HG02571 (cell line): ENCODE measurements around the gene SLC25A19.
"Not testable (repeated sequence)": the region's sequence is repeated elsewhere in the genome, so short reads cannot be mapped to it uniquely, and the experiment has no call there.

Source experiments
- ATAC-seq: cut with Tn5 transposase; IDR thresholded peaks from one replicate; pipeline ENCODE4 v1.9.1; 2021; ENCODE audit warnings: mild to moderate bottlenecking, moderate library complexity; ENCODE audit not compliant: unreplicated experiment

Gene SLC25A19

GRCh38 chr17:75301502-75302206 lies 12.4 kb upstream of the SLC25A19 start:
- no peak for ATAC-seq

- no peak for ATAC-seq
Observed at GRCh38 chr17:75301049-75301448, 11.8 kb upstream of the SLC25A19 start.

- no peak for ATAC-seq
Observed at GRCh38 chr17:75300280-75300679, 11.0 kb upstream of the SLC25A19 start.

GRCh38 chr17:75295201-75296158 lies 6.2 kb upstream of the SLC25A19 start:
- peak; percentile 65 for ATAC-seq

GRCh38 chr17:75292810-75293448 lies 3.7 kb upstream of the SLC25A19 start:
- not testable (repeated sequence) for ATAC-seq

- ATAC-seq = no peak
Observed at GRCh38 chr17:75289832-75290337, 652 bp upstream of the SLC25A19 start.

GRCh38 chr17:75288770-75289114 lies 491 bp downstream of the SLC25A19 start:
- ATAC-seq = peak; percentile 14

GRCh38 chr17:75288359-75288758 lies 874 bp downstream of the SLC25A19 start:
- no peak for ATAC-seq

GRCh38 chr17:75287221-75287620 lies 2.0 kb downstream of the SLC25A19 start:
- no peak for ATAC-seq

- no peak for ATAC-seq
Observed at GRCh38 chr17:75285123-75285522, 4.1 kb downstream of the SLC25A19 start.

- not testable (repeated sequence) for ATAC-seq
Observed at GRCh38 chr17:75280189-75280588, 9.0 kb downstream of the SLC25A19 start.

- ATAC-seq = no peak
Observed at GRCh38 chr17:75277664-75278071, 11.6 kb downstream of the SLC25A19 start.

GRCh38 chr17:75273977-75274708 lies 15.1 kb downstream of the SLC25A19 start:
- ATAC-seq = no peak

GRCh38 chr17:75272848-75273184 lies 16.4 kb downstream of the SLC25A19 start:
- ATAC-seq = no peak

GRCh38 chr17:75271955-75272847 lies 17.0 kb downstream of the SLC25A19 start:
- ATAC-seq = no peak

GRCh38 chr17:75271233-75271954 lies 17.8 kb downstream of the SLC25A19 start:
- peak; percentile 63 for ATAC-seq

- peak; percentile 19 for ATAC-seq
Observed at GRCh38 chr17:75270966-75271232, 18.3 kb downstream of the SLC25A19 start, which contains the start of gene MIF4GD. MIF4GD (minus strand) TSS chr17:75271231; CDS start chr17:75270195, 1,036 bp downstream.

- peak; percentile 28 for ATAC-seq
Observed at GRCh38 chr17:75270218-75270965, 18.8 kb downstream of the SLC25A19 start.

GRCh38 chr17:75269844-75270217 lies 19.4 kb downstream of the SLC25A19 start:
- ATAC-seq = no peak
